ENCODE results near the gene IL24.
"Not testable (repeated sequence)": the region's sequence is repeated elsewhere in the genome, so short reads cannot be mapped to it uniquely, and the experiment has no call there.

The IL24 gene

DNA sequence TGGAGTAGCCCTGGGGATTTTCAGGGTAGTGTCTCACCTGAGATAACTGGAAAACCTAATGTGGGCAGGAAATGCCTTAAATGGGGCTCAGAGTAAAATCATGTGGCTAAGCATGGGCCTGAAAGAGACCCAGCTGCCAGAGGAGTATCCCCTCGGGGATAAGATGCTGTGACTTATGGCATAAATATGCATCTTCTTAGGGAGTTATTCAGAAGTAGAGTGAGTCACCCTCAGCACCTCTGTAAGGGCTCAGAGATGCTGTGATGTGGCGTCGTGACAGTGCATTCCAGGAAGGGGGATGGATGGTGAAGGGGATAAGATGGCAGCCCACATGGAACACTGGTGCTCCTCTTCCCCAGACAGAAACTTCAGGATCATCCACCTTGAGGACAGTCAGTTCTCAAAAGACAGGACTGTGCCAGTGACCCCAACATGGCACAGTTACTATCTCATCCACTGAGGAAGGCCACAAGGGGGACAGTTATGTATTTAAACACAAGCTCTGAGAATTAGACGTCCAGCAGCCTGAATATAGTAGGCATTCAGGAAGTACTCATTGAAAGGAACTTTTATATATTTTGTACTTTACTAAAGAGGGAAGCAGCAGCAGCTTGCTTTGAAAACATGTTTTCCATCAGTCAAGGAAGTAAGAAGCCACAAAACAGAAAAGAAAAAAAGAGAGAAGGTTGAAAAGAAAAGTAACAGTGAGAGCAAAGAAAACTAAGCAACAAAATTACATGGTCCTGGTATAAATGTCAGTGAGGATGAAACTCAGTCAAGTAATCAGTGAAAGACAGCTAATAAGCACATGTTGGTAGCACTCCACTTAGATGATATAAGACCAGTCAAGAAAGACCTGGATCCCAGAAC, 8.3 kb downstream of the IL24 start:
- no peak for DNase-seq

DNA sequence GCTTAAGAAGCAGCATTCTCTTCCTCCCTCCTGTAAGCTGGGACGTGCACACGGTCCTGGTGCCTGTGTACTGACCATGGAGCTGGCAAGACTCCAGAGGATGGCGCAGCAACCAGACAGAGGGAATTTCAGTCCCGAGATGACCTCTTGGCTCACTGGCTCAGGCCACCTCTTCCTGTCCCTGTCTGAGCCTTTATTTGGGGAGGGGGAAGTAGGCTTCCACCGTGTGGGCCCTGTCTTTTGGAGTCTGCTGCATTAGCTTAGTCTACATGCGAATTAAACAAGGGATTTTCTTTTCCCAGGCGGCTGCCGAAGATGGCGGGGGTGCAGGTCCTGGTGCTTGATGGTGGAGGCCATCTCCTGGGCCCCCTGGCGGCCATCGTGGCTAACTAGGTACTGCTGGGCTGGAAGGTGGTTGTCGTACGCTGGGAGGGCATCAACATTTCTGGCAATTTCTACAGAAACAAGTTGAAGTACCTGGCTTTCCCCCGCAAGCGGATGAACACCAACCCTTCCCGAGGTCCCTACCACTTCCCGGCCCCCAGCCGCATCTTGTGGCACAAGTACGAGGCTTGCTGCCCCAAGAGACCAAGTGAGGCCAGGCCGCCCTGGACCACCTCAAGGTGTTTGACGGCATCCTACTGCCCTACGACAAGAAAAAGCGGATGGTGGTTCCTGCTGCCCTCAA, 10.2 kb downstream of the IL24 start:
- DNase-seq, result no peak

DNA sequence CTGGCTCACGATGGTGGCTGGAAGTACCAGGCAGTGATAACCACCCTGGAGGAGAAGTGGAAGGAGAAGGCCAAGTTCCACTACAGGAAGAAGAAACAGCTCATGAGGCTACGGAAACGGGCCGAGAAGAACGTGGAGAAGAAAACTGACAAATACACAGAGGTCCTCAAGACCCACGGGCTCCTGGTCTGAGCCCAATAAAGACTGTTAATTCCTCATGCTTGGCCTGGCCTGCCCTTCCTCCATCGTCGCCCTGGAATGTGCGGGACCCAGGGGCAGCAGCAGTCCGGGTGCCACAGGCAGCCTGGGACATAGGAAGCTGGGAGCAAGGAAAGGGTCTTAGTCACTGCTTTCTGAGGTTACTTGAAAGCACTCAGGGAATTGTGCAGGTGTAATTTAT, 10.8 kb downstream of the IL24 start:
- DNase-seq, result no peak

GRCh38 chr1:206909161-206909882, 12.1 kb downstream of the IL24 start:
- peak; percentile 54 for DNase-seq

DNA sequence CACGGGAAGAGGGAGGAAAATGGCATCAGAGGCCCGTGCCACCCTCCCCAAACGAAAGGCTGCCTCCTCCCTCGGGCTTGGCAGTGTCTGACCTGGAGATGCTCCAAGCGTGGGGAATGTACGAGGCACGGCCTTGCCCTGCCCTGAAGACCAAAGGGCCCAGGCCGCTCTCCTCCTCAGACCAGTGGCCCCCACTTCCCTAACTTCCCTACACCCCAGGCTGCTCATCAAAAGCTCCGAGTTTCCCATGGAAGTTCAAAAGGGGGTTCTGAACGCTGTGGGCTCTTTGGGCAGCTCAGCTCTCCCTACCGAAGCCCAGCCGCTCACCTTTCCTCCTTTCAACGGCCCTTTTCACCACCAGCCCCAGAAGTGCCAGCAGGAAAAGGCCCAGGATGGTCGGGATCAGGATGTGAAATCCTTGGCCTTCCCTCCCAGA, 12.7 kb downstream of the IL24 start:
- no peak for DNase-seq

DNA sequence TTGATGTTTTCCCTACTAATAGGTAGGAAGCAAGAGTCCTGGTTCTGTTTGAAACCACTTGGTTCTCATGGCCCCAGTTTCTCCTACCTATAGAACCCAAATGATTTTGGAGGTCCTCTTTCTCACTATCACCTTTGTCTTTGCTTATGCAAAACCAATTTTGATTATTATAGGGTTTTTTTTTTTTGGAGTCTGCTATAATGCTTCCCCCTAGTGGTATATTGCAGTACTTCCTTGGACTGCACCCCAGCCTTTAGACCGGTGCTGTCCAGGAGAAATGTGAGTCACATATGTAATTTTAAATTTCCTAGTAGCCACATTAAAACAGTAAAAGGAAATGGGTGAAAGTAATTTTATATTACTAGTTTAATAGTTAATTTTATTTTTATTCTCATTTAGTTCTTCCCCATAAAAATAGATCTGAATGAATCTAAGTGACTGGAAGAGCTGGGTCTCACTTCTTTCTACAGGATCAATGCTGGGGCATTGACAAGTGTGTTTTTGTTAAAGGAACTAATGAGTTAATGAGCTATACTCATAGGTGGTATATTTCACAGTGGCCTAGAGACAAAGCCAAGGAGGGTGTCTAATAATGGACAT, 13.9 kb downstream of the IL24 start:
- DNase-seq, result no peak

- DNase-seq, result peak; percentile 74
Observed at GRCh38 chr1:206912445-206913095, 15.3 kb downstream of the IL24 start.

DNA sequence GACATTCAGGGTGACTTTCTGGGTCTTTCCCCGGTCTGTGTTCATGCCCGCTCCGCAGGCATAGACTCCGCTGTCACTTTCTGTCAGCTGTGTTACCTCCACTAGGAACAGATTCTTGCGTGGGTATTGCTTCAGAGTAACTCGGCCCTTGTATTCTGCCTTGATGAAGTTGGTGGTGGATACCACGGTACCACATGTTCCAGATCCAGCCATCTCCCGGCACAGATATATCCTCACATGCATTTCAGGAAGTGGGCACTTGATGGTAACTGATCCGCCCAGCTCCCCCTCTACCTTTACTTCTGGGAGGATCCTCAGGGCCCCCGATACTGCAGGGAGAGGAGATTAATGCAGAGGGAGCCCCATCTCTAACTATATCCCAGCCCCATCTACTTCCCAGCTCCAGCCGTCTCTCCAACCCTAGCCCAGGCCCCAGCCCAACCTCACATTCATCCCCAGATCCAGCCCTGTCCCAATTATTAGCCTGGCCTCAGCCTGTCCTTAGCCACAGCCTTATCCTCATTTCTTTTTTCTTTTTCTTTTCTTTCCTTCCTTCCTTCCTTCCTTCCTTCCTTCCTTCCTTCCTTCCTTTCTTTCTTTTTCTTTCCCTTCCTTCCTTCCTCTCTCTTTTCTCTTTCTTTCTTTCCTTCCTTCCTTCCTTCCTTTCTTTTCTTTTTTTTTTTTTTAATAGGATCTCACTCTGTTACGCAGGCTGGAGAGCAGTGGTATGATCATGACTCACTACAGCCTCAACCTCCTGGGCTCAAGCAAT, 16.7 kb downstream of the IL24 start:
- DNase-seq, result no peak

DNA sequence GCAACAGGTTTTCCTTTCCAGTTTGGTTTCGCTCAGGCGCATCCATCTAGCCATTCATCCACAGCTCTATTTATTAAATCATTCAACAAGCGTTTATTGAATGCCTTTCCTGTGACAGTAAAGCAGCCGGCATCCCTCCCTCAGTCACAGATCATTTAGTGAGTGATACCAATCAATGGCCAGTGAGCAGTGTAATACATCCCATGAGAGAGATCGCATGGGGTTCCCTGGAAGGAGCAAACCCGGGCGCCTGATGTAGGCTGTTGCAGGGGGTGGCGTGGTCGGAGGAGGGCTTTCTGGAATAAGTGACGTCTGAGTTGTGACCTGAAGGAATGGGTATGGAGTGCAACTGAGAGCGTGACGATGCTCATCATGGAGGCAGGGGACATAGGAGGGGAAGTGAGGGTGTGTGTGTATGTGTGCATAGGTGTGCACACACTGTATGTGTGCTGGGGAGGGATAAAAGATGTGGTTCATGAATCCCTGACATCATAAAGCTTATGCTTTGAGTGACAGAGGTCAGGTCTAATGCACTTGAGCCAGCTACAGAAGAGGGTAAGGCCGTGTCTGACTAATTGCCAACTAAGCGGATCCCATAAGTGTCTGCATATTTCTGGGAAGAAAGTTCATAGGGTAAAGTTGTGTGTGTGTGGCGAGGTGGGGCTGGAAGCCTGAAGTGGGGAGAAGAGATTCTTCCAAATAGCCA, 17.9 kb downstream of the IL24 start:
- DNase-seq, result no peak

DNA sequence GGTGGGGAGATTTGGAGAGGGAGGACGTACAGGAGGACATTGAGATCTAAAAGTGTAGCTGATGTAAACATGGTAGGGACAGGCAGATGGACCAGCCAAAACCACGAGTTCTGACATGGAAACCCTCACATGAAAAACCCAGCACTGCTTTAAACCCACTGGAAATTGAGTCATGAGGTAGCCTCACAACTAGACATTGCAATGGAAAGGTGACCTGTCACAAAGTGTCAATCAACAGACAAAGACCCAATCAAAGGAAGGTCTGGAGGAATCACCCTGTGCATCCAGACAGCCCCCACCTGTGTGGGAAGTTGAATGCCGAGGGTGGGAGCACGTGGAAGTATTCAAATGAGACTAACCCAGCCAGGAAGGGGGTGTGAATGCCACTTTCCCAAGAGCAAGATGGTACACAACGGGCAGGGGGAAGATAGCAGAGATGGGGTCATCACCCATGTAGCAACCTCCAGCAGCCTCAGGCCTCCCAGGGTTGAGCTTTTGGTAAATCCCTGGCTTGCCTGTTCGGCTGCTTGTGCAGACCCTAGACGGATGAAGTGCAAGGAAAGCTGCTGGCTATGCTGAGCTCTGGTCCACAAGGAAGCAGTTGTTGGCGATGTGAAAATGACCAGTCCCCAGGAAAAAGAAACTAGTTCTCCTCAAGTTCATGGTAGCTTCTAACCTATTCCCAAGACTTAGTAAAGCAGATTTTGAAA, 18.9 kb downstream of the IL24 start:
- no peak for DNase-seq

DNA sequence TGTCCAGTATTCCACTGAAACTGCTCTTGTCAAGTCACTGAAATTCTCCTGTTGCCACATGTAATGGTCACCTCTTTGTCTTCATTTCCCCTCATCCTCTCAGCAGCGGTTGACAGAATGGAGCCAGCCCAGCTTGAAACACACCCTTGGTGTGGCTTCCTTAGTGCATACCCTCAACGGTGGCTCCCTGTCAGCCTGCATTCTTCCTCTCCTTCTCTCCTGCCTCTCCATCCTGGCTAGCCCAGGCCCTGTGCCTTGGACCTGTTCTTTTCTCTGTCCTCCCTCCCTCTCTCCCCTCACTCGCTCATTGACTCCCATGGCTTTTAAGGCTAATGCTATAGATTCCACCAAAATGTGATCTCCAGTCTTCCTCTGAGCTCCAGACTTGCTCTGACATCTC, 20.8 kb downstream of the IL24 start:
- DNase-seq, result no peak

DNA sequence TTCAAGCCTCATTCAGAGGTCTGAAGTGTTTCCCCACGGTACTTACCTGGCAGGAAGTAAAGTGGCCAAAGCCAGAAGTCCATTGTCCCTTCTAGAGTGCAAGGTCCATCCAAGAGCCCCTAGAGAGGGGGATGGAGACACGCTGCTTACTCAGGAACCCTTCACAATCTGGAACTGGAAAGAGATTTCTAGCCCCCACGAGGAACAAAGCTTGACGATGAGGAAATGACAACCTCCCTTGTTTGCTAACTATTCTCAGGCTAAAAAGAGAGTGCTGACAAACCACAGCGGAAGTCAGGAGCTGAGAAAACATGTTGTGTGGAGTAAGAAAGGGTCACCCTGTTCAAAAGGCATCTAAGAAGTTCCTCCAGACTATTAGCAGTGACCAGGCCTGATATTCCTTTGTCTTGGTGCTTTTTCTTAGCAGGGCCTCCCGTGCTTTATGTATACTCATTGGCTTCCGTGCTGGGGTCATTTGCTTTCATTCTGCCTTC, 24.6 kb downstream of the IL24 start, which contains the start of gene FCMR:
FCMR (minus strand) TSS at position 170 of the 494 bp plus-strand sequence; CDS start at position 83, 87 bp downstream.
- DNase-seq, result no peak

DNA sequence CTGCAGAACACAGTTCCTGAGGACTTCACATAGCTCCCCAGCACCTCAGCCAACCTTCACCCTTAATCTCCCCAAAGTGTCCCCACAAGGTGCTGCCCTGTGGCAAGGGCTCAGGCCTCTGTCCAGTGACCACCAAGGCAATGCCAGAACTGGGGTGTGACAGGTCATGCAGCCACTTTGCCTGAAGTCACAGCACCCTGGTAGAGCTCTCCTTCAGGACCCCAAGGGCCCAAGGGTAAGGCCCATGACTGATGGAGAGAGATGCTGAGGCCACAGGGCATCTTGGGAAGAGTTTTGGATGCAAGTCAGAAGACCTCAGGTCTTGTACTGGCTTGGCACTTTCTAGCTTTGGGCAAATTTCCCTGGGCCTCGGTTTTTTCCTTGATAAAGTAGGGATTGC, 25.3 kb downstream of the IL24 start:
- no peak for DNase-seq

DNA sequence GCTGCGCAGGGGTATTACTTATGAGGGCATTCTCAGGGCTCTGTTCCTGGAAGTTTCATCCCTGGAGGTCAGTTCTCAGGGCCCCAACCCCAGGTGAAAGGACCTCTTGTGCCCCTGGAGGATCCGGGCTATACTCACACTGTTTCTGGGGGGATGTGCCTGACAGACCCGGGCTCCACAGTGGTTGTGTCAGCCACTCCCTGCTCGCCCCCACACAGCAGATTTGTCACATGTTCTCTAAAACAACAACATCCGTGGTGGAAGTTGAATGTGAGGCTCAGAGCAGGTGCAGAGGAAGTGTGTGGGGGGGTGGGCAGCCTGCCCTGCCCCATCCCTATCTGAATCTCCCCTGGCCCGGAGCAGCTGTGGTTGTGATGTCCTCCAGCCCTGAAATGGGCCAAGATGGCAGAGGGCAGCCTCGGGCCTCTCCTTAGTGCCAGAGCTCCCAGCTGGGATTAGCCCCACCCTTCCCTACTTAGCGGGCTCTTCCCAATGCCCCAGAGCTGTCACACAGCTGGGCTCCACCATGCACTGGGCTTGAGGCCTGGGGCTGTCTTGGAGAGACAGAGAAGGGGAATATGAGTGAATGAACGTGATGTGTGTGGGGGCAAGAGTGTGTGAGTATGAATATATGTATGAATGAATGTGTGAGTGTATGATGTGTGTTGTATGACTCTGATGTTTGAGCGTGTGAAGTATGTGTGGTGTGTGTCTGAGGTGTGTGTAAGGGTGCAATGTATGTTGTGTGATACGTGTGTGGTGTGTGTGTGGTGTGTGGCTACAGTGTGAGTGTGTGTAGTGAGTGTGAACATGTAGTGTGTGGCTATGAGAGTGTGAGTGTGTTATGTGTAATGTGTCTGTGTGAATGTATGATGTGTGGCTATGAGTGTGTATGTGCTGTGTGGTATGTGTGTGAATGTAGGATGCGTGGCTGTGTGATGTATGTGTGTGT, 26.0 kb downstream of the IL24 start:
- DNase-seq, result no peak

- not testable (repeated sequence) for DNase-seq
Observed at GRCh38 chr1:206923961-206924557, 26.8 kb downstream of the IL24 start.

DNA sequence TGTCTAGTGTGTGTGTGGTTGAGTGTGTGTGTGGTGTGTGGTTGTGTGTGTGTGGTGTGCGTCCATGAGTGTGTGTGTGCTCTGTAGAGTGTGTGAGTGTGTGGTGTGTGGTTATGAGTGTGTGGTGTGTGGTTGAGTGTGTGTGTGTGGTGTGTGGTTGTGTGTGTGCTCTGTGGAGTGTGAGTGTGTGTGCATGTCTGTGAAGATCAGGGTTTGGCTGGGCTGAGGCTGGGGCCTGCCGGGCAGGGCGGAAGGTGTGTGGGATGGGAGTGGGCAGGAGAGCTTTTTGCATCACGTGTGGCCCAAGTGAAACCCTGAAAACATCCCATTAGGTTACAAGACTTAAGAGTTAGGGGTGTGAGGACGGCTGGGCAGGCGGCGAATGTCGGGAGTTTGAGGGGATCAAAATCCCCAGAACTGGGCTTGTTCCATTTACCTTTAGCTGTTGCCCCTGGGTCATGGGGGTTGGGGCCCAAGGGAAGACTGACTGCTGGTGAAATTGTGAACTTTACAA, 27.4 kb downstream of the IL24 start:
- no peak for DNase-seq

DNA sequence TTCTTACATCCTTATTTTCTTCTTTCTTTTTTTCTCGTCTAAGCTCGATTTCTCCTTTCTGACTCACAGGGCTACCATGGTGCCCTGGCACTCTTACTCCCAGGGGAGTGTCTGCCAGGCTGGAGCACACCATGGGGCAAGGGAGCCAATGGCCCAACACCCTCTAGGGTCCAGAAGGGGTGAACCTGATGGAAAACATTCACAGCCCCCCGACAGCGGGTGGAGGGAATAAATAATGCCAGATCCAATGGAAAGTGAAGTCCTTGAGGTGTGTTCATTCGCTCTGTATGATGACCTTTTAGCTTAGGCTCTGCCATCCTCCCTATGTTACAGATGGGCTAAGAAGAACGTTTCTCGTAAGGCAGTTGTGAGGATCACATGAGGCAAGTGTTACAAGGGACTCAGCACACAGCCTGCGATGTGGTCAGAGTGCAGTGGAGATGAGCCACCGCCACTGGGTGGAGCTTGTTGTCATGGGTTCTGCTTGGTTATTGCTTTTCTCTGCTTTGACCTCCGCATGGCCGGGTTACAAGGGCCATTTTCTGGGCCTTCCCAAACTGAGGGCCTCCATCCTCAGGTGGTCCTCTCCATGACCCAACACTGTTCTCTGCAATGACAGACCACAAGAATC, 28.0 kb downstream of the IL24 start:
- no peak for DNase-seq

GRCh38 chr1:206926286-206926685, 29.0 kb downstream of the IL24 start:
- DNase-seq, result no peak

Data from right forelimb (tissue), 1 donor.